H1 (cell line): ENCODE data around the gene FGF1. TPM values are rescaled to one million over a fixed set of nuclear protein-coding genes. Genes with fewer than 3 reads are reported as not detected.

Source experiments
- EP300 ChIP-seq, 2 experiments: IDR thresholded peaks; 1 replicate in 1 of 2; 2 replicates in 1 of 2; pipeline ENCODE4 v1.6.1; 2011 to 2012; ENCODE audit warnings: low read depth in 2 of 2, low read length in 2 of 2, mild to moderate bottlenecking in 2 of 2, borderline replicate concordance in 1 of 2, inconsistent platforms in 1 of 2, moderate library complexity in 1 of 2
- KDM5A ChIP-seq: fragments of 200-600 bp; IDR thresholded peaks from 2 replicates; pipeline ENCODE4 v1.7.1; 2012; ENCODE audit warnings: mild to moderate bottlenecking, low read length, inconsistent platforms, mixed read lengths
- polyA plus RNA-seq, 7 experiments: library from polyadenylated mRNA; depleted of rRNA in 3 of 7; stranded (reverse) in 5 of 7; unstranded in 2 of 7; fragments of >200 nt in 5 of 7; fragments of 200-250 nt in 2 of 7; gene quantifications; 1 replicate in 5 of 7; 2 replicates in 1 of 7; 4 replicates in 1 of 7; pipeline versions ENCODE4 v1.2.1 to v1.2.3, GENCODE V29; 2011 to 2013; ENCODE audit warnings: missing spikeins in 2 of 7, mixed read lengths in 2 of 7
- total RNA-seq: library from RNA; stranded (reverse); fragmentation: NEBNext Ultra II Directional; extraction: Animal tissue kit (Norgen Biotek cat#: 25700); gene quantifications from 2 replicates; pipeline ENCODE4 v1.2.1, GENCODE V29; 2021

FGF1 gene
- total and polyA plus RNA-seq, 2 of the 8 experiments (the other 6 are each of a cell fraction or from before 2014, with no cell fraction given) = 0.30 to 0.50 TPM

DNA sequence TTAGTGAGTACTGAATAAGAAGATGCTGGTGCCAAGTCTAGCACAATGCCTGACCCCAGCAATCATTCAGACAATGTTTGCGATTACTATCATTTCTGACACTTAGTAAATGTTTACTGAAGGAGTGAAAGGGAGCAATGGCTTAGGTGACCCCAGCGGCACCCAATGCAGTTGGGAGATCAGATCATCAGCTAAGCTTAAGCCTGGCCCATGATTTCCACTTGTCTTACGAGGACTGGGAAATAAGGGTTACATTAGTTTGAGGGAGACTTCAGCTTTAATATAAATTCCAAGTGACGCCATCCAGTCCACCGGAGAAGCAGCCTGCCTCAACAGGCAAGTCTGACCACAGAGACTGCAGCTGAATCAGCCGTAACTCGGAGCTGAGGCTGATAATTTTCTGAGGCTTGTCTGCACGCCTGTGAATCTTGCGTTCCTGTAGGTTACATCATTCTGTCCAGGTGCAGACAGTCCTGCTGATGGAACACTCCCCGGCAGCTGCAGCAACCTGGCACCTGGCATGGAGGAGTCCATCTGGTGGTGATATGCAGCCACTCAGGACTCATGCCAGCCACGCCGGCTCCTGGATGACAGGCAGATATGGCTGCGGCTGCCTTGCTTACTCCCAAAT is 34.9 kb upstream of the FGF1 start (continued):
- TF ChIP-seq EP300 (IDR thresholded peaks at IDR 0.05; ENCODE audit: borderline replicate concordance in 1 of 2, low read depth in 2 of 2, low read length in 2 of 2) = no peak
- no peak for TF ChIP-seq KDM5A
